Measurements from ENCODE around the gene FXYD2. TPM values are rescaled to one million over a fixed set of nuclear protein-coding genes. Genes with fewer than 3 reads are reported as not detected.

Gene FXYD2
- total RNA-seq, 4 donors from 2014 or later = 0.67 to 1.7 TPM; not detected in 2

GRCh38 chr11:117793583-117793982 is 31.0 kb downstream of the FXYD2 start:
- Histone ChIP-seq H3K36me3 (no peaks in the 10 kb centered on the region), H3K4me3 (no peak overlapping the region), H3K4me1 (peaks cover 5 to 16% (median 11%) of the 10 kb centered on the region in 4 donors), H3K27ac (no peak overlapping the region), H3K9me3 (no peaks in the 10 kb centered on the region), H3K27me3 (peaks cover 0 to 27% of the 10 kb centered on the region in 2 donors)
- no peak for DNase-seq
- TF ChIP-seq POLR2A (IDR thresholded peaks at IDR 0.05) = no peak
- TF ChIP-seq CTCF (IDR thresholded peaks at IDR 0.05) = no peak

DNA sequence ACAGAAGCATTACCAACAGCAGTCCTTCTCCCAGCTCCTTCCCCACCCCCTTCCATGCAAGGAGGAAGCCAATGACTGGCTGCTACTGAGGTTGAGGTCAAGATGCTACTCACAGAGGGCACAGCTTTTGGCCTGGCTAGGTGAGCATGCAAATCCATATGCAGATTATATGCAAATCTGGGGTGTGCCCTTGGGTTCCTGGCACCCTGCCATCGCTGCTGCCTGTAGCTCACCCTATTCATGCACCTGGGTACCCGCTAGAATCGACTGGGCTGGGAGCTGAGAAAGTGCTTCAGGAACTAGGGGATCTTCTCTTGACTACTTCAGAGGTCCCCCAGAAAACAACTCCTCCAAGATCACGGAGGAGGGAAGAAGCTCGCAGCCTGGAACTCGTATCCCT is 31.6 kb downstream of the FXYD2 start:
- H3K4me1 ChIP-seq = peaks cover 5 to 16% (median 11%) of the 10 kb centered on the region in 4 donors
- DNase-seq = no peak
- no peak overlapping the region for H3K27ac ChIP-seq
- H3K36me3 ChIP-seq = no peaks in the 10 kb centered on the region
- peaks cover 0 to 27% of the 10 kb centered on the region in 2 donors for H3K27me3 ChIP-seq
- H3K9me3 ChIP-seq = no peaks in the 10 kb centered on the region
- H3K4me3 ChIP-seq = no peak overlapping the region
- TF ChIP-seq POLR2A (IDR thresholded peaks at IDR 0.05) = no peak
- TF ChIP-seq CTCF (IDR thresholded peaks at IDR 0.05) = no peak

DNA sequence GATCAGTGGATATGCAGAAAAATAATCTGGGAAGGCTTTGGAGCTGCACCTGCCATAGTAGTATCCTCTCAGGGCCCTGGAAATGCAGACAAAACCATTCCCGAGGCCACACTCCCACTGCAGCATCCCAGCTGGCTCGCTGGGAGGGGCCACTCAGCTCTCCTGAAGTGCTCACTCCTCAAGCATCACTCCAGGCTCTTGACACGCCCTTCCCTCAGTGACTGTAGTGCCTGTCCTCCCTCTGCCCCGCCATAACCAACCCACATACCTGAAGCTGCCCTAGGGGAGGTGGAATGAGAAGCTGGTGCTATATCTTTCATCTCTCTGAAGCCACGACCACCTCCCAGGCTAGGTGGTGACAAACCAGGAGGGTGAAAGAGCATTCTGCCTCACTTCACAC is 32.3 kb downstream of the FXYD2 start:
- H3K36me3 ChIP-seq = no peaks in the 10 kb centered on the region
- H3K9me3 ChIP-seq = no peaks in the 10 kb centered on the region
- no peak overlapping the region for H3K4me3 ChIP-seq
- H3K4me1 ChIP-seq = peaks cover 5 to 16% (median 11%) of the 10 kb centered on the region in 4 donors
- no peak for TF ChIP-seq POLR2A (IDR thresholded peaks at IDR 0.05)
- TF ChIP-seq CTCF (IDR thresholded peaks at IDR 0.05) = no peak
- peaks cover 0 to 24% of the 10 kb centered on the region in 2 donors for H3K27me3 ChIP-seq
- no peak overlapping the region for H3K27ac ChIP-seq
- no peak for DNase-seq

- H3K4me3 ChIP-seq = no peak overlapping the region
- H3K4me1 ChIP-seq = no peaks in the 10 kb centered on the region
- TF ChIP-seq CTCF (IDR thresholded peaks at IDR 0.05) = no peak
- no peak for TF ChIP-seq POLR2A (IDR thresholded peaks at IDR 0.05)
- no peaks in the 10 kb centered on the region for H3K9me3 ChIP-seq
- H3K27me3 ChIP-seq = peaks cover 0 to 5% of the 10 kb centered on the region in 2 donors
- no peak for DNase-seq
- no peaks in the 10 kb centered on the region for H3K36me3 ChIP-seq
- H3K27ac ChIP-seq = no peak overlapping the region
These were observed 34.3 kb downstream of the FXYD2 start for GRCh38 chr11:117790279-117790678.

- no peak for DNase-seq
These were observed 35.3 kb downstream of the FXYD2 start for GRCh38 chr11:117789241-117789640.

More at GRCh38 chr11:117789241-117789640, 35.3 kb downstream of the FXYD2 start:
- Histone ChIP-seq H3K36me3 (no peaks in the 10 kb centered on the region), H3K4me1 (no peaks in the 10 kb centered on the region), H3K9me3 (no peaks in the 10 kb centered on the region), H3K27ac (no peak overlapping the region), H3K27me3 (no peaks in the 10 kb centered on the region), H3K4me3 (no peak overlapping the region)
- no peak for TF ChIP-seq POLR2A (IDR thresholded peaks at IDR 0.05)
- no peak for TF ChIP-seq CTCF (IDR thresholded peaks at IDR 0.05)

Measured in Peyer's patch (tissue), 4 donors.